ENCODE results near the gene LY6G6F. TPM values are rescaled to one million over a fixed set of nuclear protein-coding genes. Genes with fewer than 3 reads are reported as not detected.

LY6G6F gene
- total and polyA plus RNA-seq, 10 of the 15 experiments (the other 5 are each of a cell fraction or from before 2014, with no cell fraction given): not detected

- peak overlapping the region; percentile 6; the same call in 1 of the 2 replicates for H2AFZ ChIP-seq (ENCODE audit: control insufficient read depth, low read depth, low read length)
- ATAC-seq (no peak), FAIRE-seq (no peak), DNase-seq (ENCODE audit: low read depth, low spot score) (no peak)
- H3K36me3 ChIP-seq (ENCODE audit: control insufficient read depth in 2 of 2, insufficient read depth in 2 of 2, low read length in 1 of 2): peaks cover 6 to 26% of the 10 kb centered on the region in 2 experiments
- no peaks in the 10 kb centered on the region for H4K20me1 ChIP-seq (ENCODE audit: control insufficient read depth, insufficient read depth)
- H3K9me3 ChIP-seq (replicated peaks; ENCODE audit: control insufficient read depth, insufficient read depth, low read length): no peaks in the 10 kb centered on the region; the same call in 2 of the 3 replicates
- SMC1A ChIA-PET (ENCODE audit: uncharacterized antibody, unreplicated experiment): interaction anchor here (0.7 to 2.6 kb wide), 7 partner anchors 11 to 113 kb away, joined by 3 to 31 read pairs (median 3); partner anchors contain the start of genes APOM, BAG6 and CLIC1
- WGBS (ENCODE audit: insufficient coverage, insufficient replicate concordance, low lambda C conversion rate, missing lambda C conversion rate): 29% methylated on average over 17 of the region's 17 CpGs
- H3K27me3 ChIP-seq (replicated peaks in 1 of 2; ENCODE audit: control insufficient read depth in 2 of 2, insufficient read depth in 2 of 2, low read length in 1 of 2): no peaks in the 10 kb centered on the region
- H3K4me1 ChIP-seq (ENCODE audit: control insufficient read depth, insufficient read depth, low read length): peaks cover 39% of the 10 kb centered on the region
- peak overlapping the region; percentile 89 for H3K9ac ChIP-seq (ENCODE audit: control insufficient read depth, insufficient read depth, low read length)
- TSS peak; percentile 72 for BruUV-seq (replicated peaks)
- RAD21 ChIA-PET (ENCODE audit: unreplicated experiment): interaction anchor here (0.6 to 1.6 kb wide), 9 partner anchors 10 to 653 kb away, joined by 3 to 8 read pairs (median 4); partner anchors contain the start of genes AIF1, BAG6, NCR3 and TNF
- H3K4me2 ChIP-seq (ENCODE audit: control insufficient read depth, insufficient read depth): peak overlapping the region; percentile 78
- in situ Hi-C loops (cut with MboI) (no loop called here), intact Hi-C loops (cut with micrococcal nuclease; ENCODE audit: unreplicated experiment) (no loop called here)
- POLR2A ChIA-PET: interaction anchor here (0.6 to 5.9 kb wide), 19 partner anchors 11 to 295 kb away, joined by 3 to 107 read pairs (median 4); partner anchors contain the start of genes ABHD16A, APOM, BAG6 and DDX39B
- H3K79me2 ChIP-seq (ENCODE audit: control insufficient read depth, insufficient read depth, low read length): peaks cover 65% of the 10 kb centered on the region
- TF ChIP-seq TARDBP (IDR thresholded peaks at IDR 0.05; ENCODE audit: borderline replicate concordance): no peak
- TF ChIP-seq NR2F1 (conservative IDR thresholded peaks at IDR 0.05): peak; percentile 46; the same call in 1 of the 2 replicates
- peak overlapping the region; percentile 94 for H3K27ac ChIP-seq (ENCODE audit: control insufficient read depth, insufficient read depth)
- CTCF ChIA-PET: interaction anchor here (0.6 to 2.3 kb wide), 8 partner anchors 10 to 74 kb away, joined by 3 to 15 read pairs (median 4); partner anchors contain the start of genes BAG6 and LY6G5C
- H3K4me3 ChIP-seq: peak overlapping the region; percentile 93
These were observed 42.5 kb upstream of the LY6G6F start for GRCh38 chr6:31663961-31664789.

Data from GM12878 (cell line).